Smooth muscle cell (in vitro differentiated cells): Measurements from ENCODE around the gene CXCL16. TPM values are rescaled to one million over a fixed set of nuclear protein-coding genes. Genes with fewer than 3 reads are reported as not detected.

Source experiments
- DNase-seq: peaks from one replicate; lab custom pipeline; 2025; ENCODE audit not compliant: unreplicated experiment; lab: John Stamatoyannopoulos, UW
- H2AFZ ChIP-seq: fragments of 200-600 bp; sonication (generic); 2 replicates; pipeline ENCODE4 v1.6.0; 2016; ENCODE audit warnings: antibody characterized with exemption, low read depth, mild to moderate bottlenecking
- H3F3A ChIP-seq: fragments of 200-600 bp; sonication (generic); 2 replicates; pipeline ENCODE4 v1.6.0; 2017; ENCODE audit warnings: antibody characterized with exemption, low read depth
- H3K27ac ChIP-seq: fragments of 200-600 bp; sonication (generic); 2 replicates; pipeline ENCODE4 v1.5.1; 2016; ENCODE audit warnings: low read depth, mild to moderate bottlenecking
- H3K27me3 ChIP-seq: fragments of 200-600 bp; sonication (generic); 2 replicates; pipeline ENCODE4 v1.6.1; 2016; ENCODE audit warnings: low read depth, mild to moderate bottlenecking
- H3K36me3 ChIP-seq: fragments of 200-600 bp; sonication (generic); 2 replicates; pipeline ENCODE4 v1.5.1; 2016; ENCODE audit warnings: low read depth
- H3K4me1 ChIP-seq: fragments of 200-600 bp; sonication (generic); 2 replicates; pipeline ENCODE4 v1.5.1; 2016; ENCODE audit warnings: low read depth
- H3K4me2 ChIP-seq: fragments of 200-600 bp; sonication (generic); 2 replicates; pipeline ENCODE4 v1.6.0; 2016; ENCODE audit warnings: mild to moderate bottlenecking
- H3K4me3 ChIP-seq: fragments of 200-600 bp; sonication (generic); 2 replicates; pipeline ENCODE4 v1.5.1; 2016; ENCODE audit warnings: mild to moderate bottlenecking
- H3K79me2 ChIP-seq: fragments of 200-600 bp; sonication (generic); 2 replicates; pipeline ENCODE4 v1.6.0; 2016; ENCODE audit warnings: low read depth, mild to moderate bottlenecking
- H3K9ac ChIP-seq: fragments of 200-600 bp; sonication (generic); 2 replicates; pipeline ENCODE4 v1.6.0; 2016; ENCODE audit warnings: low read depth
- H3K9me3 ChIP-seq: fragments of 200-600 bp; sonication (generic); replicated peaks from 2 replicates; pipeline ENCODE4 v1.5.1; 2016; ENCODE audit warnings: low read depth
- H4K20me1 ChIP-seq: fragments of 200-600 bp; sonication (generic); 2 replicates; pipeline ENCODE4 v1.6.0; 2016; ENCODE audit warnings: low read depth
- WGBS: methylation state at CpG from one replicate; pipeline ENCODE4 v1.1.7; 2016; ENCODE audit warnings: low lambda C conversion rate; 5-methylcytosine and 5-hydroxymethylcytosine counted together
- polyA plus RNA-seq: library from polyadenylated mRNA; unstranded; fragments of >200 nt; fragmentation: Nextera tagmentation; extraction: Ambion mirVana; gene quantifications from 2 replicates; pipeline ENCODE4 v1.2.1, GENCODE V29; 2016
- total RNA-seq: library from RNA; depleted of rRNA; stranded (reverse); fragments of >200 nt; gene quantifications from 2 replicates; pipeline ENCODE4 v1.2.3, GENCODE V29; 2014
- TF ChIP-seq, protein P1 (sequence below): fragments of 200-600 bp; sonication (generic); IDR thresholded peaks from 2 replicates; pipeline ENCODE4 v1.5.1; 2017; ENCODE audit warnings: borderline replicate concordance, mild to moderate bottlenecking, antibody characterized with exemption; ENCODE audit not compliant: insufficient read depth, poor library complexity, severe bottlenecking

The CXCL16 gene
- total and polyA plus RNA-seq, 2 experiments from 2014 or later, result 2.3 to 3.2 TPM

DNA sequence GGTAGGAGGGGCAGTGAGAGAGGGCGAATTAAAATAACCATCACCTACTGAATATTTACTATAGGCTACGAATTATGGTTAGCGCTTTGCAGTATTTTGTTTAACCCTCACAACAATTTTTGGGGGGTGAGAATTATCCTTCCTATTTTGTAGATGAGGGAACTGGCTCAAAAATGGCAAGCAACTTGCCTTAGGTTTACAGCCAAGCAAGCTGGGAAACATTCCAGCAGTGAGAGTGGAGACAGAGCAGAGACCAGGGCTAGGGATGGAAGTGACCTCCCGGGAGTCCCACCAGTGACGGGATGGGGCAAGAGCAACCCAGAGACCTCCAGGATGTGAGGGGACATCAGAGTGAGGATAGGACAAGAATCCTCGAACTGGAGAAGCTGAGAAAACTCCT is 46.8 kb upstream of the CXCL16 start:
- no peaks in the 10 kb centered on the region for H3K9me3 ChIP-seq
- H3K9ac ChIP-seq, result no peak overlapping the region
- no peaks in the 10 kb centered on the region for H3K36me3 ChIP-seq
- no peak overlapping the region for H2AFZ ChIP-seq
- peaks cover 7% of the 10 kb centered on the region for H3K27me3 ChIP-seq
- H3K27ac ChIP-seq, result no peak overlapping the region
- DNase-seq, result no peak
- WGBS, result 71% methylated on average over 6 of the region's 6 CpGs
- H3K4me1 ChIP-seq, result peaks cover 18% of the 10 kb centered on the region
- TF ChIP-seq, protein P1, sequence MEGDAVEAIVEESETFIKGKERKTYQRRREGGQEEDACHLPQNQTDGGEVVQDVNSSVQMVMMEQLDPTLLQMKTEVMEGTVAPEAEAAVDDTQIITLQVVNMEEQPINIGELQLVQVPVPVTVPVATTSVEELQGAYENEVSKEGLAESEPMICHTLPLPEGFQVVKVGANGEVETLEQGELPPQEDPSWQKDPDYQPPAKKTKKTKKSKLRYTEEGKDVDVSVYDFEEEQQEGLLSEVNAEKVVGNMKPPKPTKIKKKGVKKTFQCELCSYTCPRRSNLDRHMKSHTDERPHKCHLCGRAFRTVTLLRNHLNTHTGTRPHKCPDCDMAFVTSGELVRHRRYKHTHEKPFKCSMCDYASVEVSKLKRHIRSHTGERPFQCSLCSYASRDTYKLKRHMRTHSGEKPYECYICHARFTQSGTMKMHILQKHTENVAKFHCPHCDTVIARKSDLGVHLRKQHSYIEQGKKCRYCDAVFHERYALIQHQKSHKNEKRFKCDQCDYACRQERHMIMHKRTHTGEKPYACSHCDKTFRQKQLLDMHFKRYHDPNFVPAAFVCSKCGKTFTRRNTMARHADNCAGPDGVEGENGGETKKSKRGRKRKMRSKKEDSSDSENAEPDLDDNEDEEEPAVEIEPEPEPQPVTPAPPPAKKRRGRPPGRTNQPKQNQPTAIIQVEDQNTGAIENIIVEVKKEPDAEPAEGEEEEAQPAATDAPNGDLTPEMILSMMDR, result no peak
- no peaks in the 10 kb centered on the region for H3K79me2 ChIP-seq
- H3K4me2 ChIP-seq, result peak overlapping the region; percentile 36
- H3K4me3 ChIP-seq, result no peak overlapping the region
- H3F3A ChIP-seq, result no peaks in the 10 kb centered on the region
- no peaks in the 10 kb centered on the region for H4K20me1 ChIP-seq

DNA sequence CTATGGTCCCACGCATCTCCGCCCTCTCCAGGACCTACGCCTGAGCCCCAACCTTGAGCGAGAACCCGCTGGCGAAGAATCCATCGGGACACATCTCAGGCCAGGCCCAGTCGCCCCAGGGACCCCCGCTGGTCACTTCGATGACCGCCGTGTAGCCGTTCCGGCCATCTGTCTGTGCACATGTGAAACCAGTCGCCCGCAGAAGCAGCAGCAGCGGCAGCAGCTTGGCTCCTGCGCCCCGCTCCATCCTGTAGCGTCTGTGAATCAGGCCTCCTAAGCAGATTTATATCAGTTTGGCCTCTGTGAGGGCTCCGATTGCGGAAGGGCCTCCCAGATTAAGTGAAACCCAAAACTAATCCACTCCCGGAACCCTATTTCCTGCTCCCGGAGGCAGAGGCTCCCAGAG is 46.4 kb upstream of the CXCL16 start, which contains the start of gene VMO1:
TSS of gene VMO1 (minus strand) at position 259 of the 406 bp plus-strand sequence. CDS start at position 247, 12 bp downstream.
- TF ChIP-seq, protein P1, result no peak
- Histone ChIP-seq H3K4me1 (peaks cover 18% of the 10 kb centered on the region), H3K9ac (no peak within 1 kb of the TSS), H2AFZ (peak within 1 kb of the TSS; percentile 48), H3K36me3 (no peaks in the 10 kb centered on the region), H3K79me2 (no peaks in the 10 kb centered on the region), H3K4me2 (peak within 1 kb of the TSS; percentile 83), H3F3A (no peaks in the 10 kb centered on the region), H3K9me3 (no peaks in the 10 kb centered on the region), H4K20me1 (no peaks in the 10 kb centered on the region), H3K4me3 (peak within 1 kb of the TSS; percentile 35), H3K27ac (no peak within 1 kb of the TSS), H3K27me3 (peaks cover 7% of the 10 kb centered on the region)
- no peak for DNase-seq
- 68% methylated on average over 24 of the region's 24 CpGs for WGBS

DNA sequence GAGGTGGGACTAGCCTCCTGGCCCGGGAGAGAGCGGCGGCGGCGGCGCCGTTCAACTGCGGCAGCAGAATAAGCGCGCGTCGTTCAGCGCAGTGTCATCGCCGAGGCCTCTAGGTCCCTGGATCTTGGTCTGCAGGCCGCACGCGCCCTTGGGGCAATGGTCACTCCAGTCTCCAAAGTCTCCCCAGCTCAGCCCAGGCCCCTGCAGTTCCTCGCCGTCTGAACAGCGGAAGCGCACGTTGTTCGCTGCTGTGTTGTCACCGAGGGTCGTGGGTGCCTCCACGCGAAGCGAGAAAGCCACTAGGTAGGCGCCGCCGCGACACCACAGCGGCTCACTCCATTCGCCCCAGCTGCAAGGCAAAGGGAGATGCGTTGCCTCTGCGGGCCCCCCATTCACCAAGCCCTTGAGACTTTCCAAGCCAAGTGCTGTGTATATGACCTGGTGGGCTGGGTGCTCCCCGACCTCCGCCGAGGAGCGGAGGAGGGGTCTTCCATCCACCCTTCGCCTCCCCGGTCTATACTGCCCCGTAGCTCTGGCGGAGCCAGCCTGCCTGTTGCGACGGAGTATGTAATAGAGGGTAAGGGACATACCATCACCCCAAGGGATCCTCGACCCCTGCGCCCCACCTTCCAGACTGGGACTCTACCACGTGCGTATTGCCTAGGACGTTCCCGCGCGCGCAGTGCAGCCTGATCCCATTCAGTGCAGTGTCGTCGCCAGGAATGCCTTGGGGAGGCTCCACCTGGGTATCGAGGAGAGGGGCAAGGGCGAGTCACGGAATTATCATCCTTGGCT is 45.8 kb upstream of the CXCL16 start:
- Histone ChIP-seq H3K79me2 (no peaks in the 10 kb centered on the region), H3K9ac (no peak overlapping the region), H2AFZ (no peak overlapping the region), H3K4me1 (peaks cover 18% of the 10 kb centered on the region), H3K9me3 (no peaks in the 10 kb centered on the region), H3K27me3 (peaks cover 7% of the 10 kb centered on the region), H4K20me1 (no peaks in the 10 kb centered on the region), H3K4me2 (no peak overlapping the region), H3K27ac (no peak overlapping the region), H3F3A (no peaks in the 10 kb centered on the region), H3K4me3 (no peak overlapping the region), H3K36me3 (no peaks in the 10 kb centered on the region)
- TF ChIP-seq, protein P1, result no peak
- no peak for DNase-seq
- 91% methylated on average over 61 of the region's 61 CpGs for WGBS
